ENCODE data around the gene WDR31. TPM values are rescaled to one million over a fixed set of nuclear protein-coding genes. Genes with fewer than 3 reads are reported as not detected.
A peak's percentile ranks its signal among the peaks of the same experiment; 100 is the strongest.

The WDR31 gene
- total RNA-seq, 4 donors from 2014 or later = 0.29 to 3.6 (median 2.8) TPM

DNA sequence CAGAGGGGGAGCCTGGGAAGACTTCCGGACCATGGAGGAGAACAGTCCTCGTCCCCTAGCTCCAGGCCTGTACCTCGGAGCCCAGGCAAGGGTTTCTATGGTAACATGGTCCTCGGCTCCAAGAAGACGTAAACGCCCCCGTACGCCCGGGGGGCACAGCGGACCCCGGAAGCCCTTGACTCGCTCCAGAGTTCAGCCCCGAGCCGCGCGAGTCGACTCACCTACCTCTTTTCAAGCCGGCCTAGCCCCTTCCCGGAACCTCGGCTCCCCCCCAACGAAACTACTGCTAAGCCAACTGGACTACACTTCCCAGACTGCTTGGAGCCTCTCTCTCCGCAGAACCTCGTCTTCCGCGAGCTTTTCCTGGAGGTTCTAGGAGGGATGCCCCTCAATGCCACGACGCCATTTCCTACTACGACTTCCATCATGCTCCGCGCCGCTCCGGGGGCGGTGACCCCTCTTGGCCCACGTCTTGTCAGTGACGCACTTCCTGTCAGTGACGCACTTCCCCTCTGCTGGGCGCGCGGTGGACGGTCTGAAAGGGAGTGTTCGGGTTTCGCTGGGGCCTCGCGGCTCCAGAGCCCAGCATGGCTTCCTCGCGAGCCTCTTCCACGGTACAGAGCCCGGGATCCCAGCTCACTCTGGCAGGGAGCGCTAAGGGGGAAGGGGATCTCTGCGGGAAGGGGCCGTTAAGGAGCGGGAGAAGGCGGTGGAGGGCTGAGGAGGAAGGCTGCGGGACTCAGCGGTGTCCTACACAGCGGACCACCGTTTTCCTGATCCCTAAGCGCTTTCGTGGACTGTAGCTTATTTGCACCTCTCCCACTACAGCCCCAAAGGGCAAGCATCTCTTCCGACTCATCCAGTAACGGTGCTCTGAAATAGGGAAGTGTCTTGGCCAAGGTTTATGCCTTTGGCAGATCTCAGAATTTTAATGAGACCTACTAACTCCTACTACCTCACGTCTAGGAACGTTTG lies 64.6 kb downstream of the WDR31 start, which contains the start of the genes CDC26 and PRPF4:
Gene CDC26, minus strand, starts transcription at position 416 of the 975 bp plus-strand sequence. CDS start 3,065 bp downstream, outside the sequence.
Gene PRPF4, plus strand, starts transcription at position 502 of the 975 bp plus-strand sequence. Its CDS starts 86 bp downstream, at position 588.
- H3K36me3 ChIP-seq = no peaks in the 10 kb centered on the region

DNA sequence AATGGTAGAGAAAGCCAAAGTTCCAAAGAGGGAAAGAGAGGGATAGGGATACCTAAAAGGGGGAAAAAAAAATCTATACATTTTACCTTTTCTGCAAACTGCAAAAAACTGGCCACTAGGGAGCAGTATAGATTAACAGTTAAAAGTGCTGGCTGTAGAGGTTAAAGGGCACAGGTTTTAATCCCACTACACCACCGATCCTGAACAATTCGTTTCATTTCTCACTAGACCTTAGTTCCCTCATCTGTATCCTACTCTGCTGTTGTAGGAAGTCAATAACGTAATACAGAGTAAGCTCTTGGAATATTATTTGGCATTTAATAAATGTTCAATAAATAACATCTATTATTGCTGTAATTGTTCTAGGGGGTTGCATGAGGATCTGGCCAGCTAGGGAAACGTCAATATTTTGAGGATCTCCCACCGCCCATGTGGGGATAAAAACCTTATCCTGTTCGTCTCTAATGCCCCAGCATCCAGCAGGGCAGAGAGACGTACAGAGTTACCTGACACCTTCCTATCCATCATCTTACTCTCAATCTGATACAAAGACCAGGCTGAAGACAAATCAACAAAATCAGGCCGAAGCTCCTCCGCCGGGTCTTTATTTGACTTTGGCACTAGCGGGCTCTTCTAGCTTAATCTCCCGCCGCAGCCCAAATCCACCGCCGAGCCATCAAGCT lies 65.5 kb downstream of the WDR31 start:
- intact Hi-C loops (cut with DNase I; ENCODE audit: low total_unique reads) = loop anchor here (10.0 kb wide), 1 partner anchor 130 kb away; the partner anchor contains the start of gene ALAD

More for the DNA sequence above, 64.6 kb downstream of the WDR31 start, which contains the start of the genes CDC26 and PRPF4:
- H3K4me3 ChIP-seq = peak within 1 kb of the TSS; percentile 82 to 86
- H3K27me3 ChIP-seq = no peaks in the 10 kb centered on the region
- peak within 1 kb of the TSS; percentile 95 to 97 for H3K27ac ChIP-seq
- DNase-seq = peak; percentile 96 to 97
- peak; percentile 77 to 96 for TF ChIP-seq POLR2A (IDR thresholded peaks at IDR 0.05)
- TF ChIP-seq, protein P1, sequence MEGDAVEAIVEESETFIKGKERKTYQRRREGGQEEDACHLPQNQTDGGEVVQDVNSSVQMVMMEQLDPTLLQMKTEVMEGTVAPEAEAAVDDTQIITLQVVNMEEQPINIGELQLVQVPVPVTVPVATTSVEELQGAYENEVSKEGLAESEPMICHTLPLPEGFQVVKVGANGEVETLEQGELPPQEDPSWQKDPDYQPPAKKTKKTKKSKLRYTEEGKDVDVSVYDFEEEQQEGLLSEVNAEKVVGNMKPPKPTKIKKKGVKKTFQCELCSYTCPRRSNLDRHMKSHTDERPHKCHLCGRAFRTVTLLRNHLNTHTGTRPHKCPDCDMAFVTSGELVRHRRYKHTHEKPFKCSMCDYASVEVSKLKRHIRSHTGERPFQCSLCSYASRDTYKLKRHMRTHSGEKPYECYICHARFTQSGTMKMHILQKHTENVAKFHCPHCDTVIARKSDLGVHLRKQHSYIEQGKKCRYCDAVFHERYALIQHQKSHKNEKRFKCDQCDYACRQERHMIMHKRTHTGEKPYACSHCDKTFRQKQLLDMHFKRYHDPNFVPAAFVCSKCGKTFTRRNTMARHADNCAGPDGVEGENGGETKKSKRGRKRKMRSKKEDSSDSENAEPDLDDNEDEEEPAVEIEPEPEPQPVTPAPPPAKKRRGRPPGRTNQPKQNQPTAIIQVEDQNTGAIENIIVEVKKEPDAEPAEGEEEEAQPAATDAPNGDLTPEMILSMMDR (IDR thresholded peaks at IDR 0.05) = peak in 3 of 4 experiments; percentile 8 to 35 (median 23)
- intact Hi-C loops (cut with DNase I; ENCODE audit: low total_unique reads) = loop anchor here (10.0 kb wide), 1 partner anchor 129 kb away; the partner anchor contains the start of gene ALAD
- H3K4me1 ChIP-seq = peaks cover 0 to 4% of the 10 kb centered on the region in 2 donors
- H3K9me3 ChIP-seq = no peaks in the 10 kb centered on the region

GRCh38 chr9:113269871-113270270 lies 70.2 kb downstream of the WDR31 start:
- H3K27me3 ChIP-seq = no peaks in the 10 kb centered on the region
- DNase-seq = no peak
- no peak overlapping the region for H3K27ac ChIP-seq
- H3K4me3 ChIP-seq = no peak overlapping the region
- intact Hi-C loops (cut with DNase I; ENCODE audit: low total_unique reads) = loop anchor here (10.0 kb wide), 1 partner anchor 135 kb away; the partner anchor contains the start of gene ALAD
- no peaks in the 10 kb centered on the region for H3K36me3 ChIP-seq
- H3K9me3 ChIP-seq = no peaks in the 10 kb centered on the region
- H3K4me1 ChIP-seq = no peaks in the 10 kb centered on the region
- TF ChIP-seq, protein P1 (IDR thresholded peaks at IDR 0.05) = no peak
- no peak for TF ChIP-seq POLR2A (IDR thresholded peaks at IDR 0.05)

More for the DNA sequence above, 65.5 kb downstream of the WDR31 start:
- TF ChIP-seq, protein P1 (IDR thresholded peaks at IDR 0.05) = peak; percentile 50 to 66 (median 60)
- TF ChIP-seq POLR2A (IDR thresholded peaks at IDR 0.05) = no peak
- no peaks in the 10 kb centered on the region for H3K9me3 ChIP-seq
- peak overlapping the region; percentile 82 to 86 for H3K4me3 ChIP-seq
- H3K27me3 ChIP-seq = no peaks in the 10 kb centered on the region
- no peaks in the 10 kb centered on the region for H3K36me3 ChIP-seq
- H3K4me1 ChIP-seq = peaks cover 0 to 4% of the 10 kb centered on the region in 2 donors
- no peak for DNase-seq
- H3K27ac ChIP-seq = peak overlapping the region; percentile 95 to 97

DNA sequence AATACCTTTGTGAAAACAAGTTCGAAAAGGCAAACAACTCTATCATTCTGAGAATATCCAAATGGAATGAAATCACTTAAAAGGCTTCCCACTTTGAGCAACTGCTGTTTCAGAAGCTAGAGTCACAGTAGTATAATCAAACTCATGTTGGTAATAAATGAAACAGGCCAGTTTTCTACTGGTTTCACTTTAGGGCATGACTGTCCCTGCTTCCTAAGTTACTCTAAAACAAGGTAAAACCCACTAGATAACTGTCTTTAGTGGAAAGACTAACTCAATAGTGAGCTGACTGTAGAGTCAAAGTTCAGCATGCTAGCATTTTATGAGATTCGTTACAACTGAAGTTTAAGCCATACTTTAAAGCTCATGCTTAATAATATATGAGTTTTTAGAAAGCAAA lies 70.7 kb downstream of the WDR31 start:
- intact Hi-C loops (cut with DNase I; ENCODE audit: low total_unique reads) = no loop called here
- Histone ChIP-seq H3K27ac (no peak overlapping the region), H3K36me3 (no peaks in the 10 kb centered on the region)

More for the DNA sequence above, 70.7 kb downstream of the WDR31 start:
- H3K4me3 ChIP-seq = no peak overlapping the region
- no peaks in the 10 kb centered on the region for H3K4me1 ChIP-seq
- DNase-seq = no peak
- TF ChIP-seq, protein P1 (IDR thresholded peaks at IDR 0.05) = no peak
- TF ChIP-seq POLR2A (IDR thresholded peaks at IDR 0.05) = no peak
- H3K9me3 ChIP-seq = no peaks in the 10 kb centered on the region
- no peaks in the 10 kb centered on the region for H3K27me3 ChIP-seq
